GM03348 (cell line): ENCODE measurements around the gene BCAR3.
"Not testable (repeated sequence)": the region's sequence is repeated elsewhere in the genome, so short reads cannot be mapped to it uniquely, and the experiment has no call there.

Experiments
- DNase-seq: peaks from one replicate; pipeline ENCODE4 v3.0.0; 2012; ENCODE audit warnings: low spot score

Gene BCAR3

DNA sequence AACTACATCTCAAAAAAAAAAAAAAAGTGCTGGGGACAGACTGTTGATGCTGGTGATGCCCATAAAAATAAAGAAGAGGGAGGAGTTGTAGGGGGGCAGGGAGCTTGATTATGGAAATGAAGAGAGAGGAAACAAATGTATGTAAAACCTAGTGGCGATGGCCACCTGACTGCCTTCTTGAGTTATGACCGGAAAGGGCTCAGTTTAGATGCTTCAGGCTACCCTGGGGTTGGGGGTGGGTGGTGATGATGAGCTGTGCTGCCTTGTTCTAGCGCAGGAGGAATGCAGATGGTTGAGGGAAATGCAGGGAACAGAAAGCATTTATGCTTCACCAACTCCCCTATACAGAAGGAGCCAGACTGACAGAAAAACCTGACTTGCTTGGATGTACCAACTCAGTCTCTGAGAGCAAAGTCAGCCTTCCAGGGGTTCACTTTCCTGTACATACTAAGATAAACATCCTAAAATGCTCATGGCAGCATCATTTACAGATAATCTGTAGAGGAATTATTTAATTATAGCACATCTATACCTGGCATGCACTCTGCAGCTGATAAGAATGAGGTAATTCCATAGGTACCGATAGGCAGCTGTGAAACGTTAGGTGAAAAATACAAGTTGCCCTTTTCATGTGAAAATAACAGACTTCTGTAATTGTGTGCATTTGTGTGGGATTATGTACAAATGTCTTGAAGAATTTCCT is 8.0 kb upstream of the BCAR3 start:
- no peak for DNase-seq

DNA sequence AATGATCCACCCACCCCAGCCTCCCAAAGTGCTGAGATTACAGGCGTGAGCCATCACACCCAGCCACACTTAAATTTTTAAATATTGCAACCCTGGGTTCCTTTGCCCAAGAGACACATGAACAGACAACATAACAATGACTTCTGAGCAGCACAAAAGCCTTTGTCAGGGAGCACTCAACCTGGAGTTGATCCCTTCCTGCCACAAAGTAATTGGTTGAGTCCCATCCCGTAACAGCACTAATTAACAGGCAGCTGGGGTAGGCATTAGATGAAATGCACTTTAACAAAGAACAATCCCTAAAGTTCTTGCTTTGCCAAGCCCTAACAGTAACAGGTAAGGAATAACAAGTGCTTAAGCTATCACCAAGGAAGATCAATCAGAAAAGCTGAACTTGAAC is 5.9 kb upstream of the BCAR3 start:
- DNase-seq = no peak

DNA sequence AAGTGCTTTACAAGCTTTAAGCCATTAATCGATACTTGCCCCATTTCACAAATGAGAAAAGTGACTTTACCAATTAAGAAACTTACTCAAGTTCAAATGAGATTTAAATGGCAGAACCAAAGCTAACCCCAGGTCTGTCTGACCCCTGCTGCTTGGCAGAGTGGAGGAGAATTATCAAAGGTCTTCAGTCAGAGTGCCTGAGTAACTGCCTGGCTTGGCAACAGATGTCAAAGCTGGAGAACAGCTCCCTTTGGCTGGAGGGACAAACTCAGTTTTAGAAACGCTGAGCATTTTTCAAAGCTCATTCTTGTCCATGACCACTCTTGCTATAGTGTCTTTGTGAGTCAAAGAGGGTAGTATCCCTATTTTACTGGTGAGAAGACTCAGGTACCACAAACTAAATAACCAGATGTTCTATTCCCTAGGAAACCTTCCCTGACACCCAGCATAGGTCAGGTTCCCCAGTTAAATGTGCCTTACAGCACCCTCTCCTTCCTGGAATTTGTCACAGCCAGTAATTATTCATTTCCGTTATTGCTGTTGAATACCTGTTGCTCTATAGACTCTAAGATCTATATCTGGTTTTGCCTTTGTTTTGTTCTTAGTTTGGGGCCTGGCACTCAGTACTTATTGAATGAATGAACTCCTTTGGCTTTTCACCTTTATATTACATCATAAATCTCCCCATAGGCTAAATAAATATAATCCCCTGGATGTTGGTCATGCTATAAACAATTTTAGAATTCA is 5.0 kb upstream of the BCAR3 start:
- no peak for DNase-seq

DNA sequence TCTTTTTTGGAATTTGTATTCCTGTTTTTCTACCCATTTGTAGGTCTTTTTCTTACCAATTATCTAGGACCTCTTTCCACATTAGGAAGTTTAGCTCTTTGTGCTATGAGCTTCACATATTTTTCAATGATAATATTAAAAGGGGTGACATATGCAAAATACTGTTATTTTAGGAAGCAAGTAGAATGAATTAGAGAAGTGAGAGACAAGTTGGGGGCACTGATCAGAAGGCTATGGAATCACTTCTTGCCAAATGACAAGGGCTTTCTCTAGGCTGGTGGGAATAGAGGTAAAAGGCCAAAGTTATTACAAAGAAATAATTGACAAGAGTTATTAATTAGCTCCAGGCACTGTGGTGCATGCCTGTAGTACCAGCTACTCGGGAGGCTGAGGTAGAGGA is 4.3 kb upstream of the BCAR3 start:
- DNase-seq = no peak

GRCh38 chr1:93683234-93683633 is 1.6 kb upstream of the BCAR3 start:
- DNase-seq = no peak

DNA sequence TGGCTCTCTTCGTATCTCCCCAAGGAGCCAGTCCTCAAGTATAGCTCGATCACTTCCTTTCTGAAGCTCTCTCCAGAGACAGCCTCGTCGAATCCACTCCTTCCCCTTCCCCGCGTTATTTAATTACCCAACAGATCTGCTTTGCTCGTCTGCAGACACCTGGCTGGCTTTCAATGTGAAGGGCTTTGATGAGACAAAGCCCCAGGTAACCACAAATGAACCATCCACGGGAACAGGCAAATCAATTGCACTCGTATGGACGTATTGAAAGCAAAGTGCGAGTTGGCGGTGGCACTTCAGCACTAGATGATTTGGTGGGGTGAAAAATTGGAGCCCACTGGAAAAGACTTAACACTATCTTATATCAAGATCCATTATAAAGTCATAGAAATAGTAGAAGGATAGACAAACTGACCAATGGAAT is 364 bp upstream of the BCAR3 start:
- DNase-seq = no peak

DNA sequence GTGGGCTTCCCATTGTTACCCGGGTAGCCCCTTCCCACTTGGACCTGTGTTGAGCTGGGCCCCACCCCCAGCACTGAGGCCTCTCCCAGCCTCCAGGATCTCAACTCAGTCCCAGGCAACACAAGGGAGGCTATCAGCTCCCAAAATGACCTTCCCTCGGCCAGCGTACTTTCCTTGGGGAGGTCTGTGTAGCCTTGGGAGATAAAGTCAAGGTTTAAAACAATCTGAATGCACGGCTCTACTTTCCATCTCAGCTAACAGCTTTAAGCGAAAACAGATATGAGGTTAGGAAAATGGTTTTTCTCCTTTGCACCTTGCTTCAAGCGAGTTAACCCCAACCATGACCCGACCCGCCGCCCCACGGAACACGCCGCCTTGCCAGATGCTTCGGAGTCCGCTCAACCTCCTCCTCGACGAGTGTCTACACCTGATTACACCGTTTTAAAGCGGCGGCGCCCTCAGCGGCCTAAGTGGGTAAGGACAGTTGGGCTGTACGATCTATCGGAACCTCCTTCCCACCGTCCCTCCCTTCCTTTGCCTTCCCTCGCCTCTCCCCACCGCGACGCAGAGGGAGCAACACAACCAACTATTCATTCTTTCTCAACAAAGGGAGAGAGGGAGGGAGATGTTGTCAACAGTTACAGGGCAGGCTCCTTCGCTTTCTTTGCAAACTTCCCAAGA is 1.1 kb downstream of the BCAR3 start:
- peak; percentile 93 for DNase-seq

DNA sequence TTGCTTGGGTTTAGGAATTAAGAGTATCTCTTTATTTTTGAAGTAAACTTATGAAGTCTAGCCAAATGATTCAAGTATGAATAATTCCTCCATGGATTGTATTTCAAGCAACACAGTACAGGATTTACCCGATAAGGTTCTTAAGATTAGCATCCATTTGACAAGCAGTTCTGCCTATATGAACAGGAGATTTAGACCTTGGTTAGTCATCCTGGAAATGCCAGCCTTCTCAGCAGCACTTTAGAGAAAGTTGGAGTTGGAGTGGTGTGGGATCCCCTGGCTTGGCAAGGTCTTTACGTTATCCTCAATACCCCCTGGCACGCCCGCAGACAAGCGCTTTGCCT is 1.6 kb downstream of the BCAR3 start:
- DNase-seq = no peak

GRCh38 chr1:93679546-93679945 is 2.1 kb downstream of the BCAR3 start:
- DNase-seq = no peak

GRCh38 chr1:93678946-93679480 is 2.6 kb downstream of the BCAR3 start:
- no peak for DNase-seq

DNA sequence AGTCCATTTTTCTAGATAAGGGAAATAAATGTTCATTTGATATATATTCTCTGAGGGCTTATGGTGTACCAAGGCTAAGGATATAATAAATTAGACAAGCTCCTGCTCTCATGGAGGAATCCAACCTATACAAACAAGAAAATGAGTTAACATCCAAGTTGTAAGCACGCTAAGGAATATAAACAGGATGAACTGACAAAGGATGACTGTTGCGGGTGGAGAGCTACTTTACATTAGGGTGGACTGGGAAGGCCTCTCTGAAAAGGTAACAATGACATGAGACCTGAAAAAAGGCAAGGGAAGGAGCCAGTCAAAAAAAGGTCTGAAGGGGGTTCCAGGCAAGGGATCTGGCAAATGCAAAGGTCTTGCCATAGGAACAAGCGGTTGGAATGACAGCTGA is 3.1 kb downstream of the BCAR3 start:
- no peak for DNase-seq

DNA sequence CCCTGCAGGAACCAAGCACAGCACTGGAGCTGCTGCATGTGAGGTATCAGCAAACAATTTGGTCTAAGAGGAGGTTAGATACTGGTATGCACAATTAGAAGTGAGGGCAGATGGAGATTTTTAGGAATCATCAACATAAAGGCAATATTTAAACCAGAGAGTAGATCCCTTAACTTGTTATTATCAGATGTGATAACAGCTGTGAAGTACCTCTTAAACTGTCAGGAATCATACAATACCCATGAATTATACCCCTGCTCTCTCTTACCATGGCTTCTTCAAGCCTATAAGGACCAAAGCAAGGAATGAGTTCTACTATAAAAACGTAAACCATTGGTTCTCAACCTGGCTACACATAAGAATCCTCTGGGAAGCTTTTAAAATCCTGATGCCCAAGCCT is 3.9 kb downstream of the BCAR3 start:
- no peak for DNase-seq

GRCh38 chr1:93676427-93676826 is 5.2 kb downstream of the BCAR3 start:
- no peak for DNase-seq

GRCh38 chr1:93675931-93676330 is 5.7 kb downstream of the BCAR3 start:
- DNase-seq = no peak

- no peak for DNase-seq
Observed at GRCh38 chr1:93675271-93675670, 6.4 kb downstream of the BCAR3 start.

GRCh38 chr1:93674071-93674470 is 7.6 kb downstream of the BCAR3 start:
- DNase-seq = not testable (repeated sequence)

DNA sequence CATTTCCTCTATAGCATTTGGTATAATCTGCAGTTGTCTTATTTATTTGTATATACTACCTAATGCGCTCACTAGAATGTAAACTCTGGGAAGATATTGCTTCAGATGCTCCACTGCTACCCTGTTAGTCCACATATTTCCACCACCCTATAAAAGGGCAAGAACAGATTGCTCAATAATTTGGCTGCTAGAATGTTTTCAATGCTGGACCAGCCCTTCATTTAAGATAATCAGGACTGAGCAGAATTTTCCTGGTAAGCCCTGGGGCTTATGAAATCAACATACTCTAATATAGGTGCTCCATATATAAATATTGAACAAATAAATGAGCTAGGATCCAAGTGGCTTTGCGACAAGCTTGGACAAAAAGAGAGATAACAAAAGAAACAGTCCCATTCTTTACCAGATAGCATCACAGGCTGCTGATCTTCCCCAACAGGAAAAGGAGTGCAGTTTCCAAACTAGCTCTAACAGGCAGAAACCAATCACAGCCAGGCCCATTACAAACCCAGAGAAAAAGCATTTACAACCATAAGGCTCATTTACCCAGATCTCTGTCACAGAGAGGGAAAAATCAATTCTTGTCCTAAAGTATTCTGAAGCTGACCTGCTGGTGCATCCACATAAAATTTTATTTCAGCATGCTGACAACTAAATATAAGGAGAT is 8.3 kb downstream of the BCAR3 start:
- DNase-seq = peak; percentile 56

GRCh38 chr1:93672477-93673162 is 9.0 kb downstream of the BCAR3 start:
- DNase-seq = no peak

- DNase-seq = no peak
Observed at GRCh38 chr1:93672069-93672468, 9.6 kb downstream of the BCAR3 start.

DNA sequence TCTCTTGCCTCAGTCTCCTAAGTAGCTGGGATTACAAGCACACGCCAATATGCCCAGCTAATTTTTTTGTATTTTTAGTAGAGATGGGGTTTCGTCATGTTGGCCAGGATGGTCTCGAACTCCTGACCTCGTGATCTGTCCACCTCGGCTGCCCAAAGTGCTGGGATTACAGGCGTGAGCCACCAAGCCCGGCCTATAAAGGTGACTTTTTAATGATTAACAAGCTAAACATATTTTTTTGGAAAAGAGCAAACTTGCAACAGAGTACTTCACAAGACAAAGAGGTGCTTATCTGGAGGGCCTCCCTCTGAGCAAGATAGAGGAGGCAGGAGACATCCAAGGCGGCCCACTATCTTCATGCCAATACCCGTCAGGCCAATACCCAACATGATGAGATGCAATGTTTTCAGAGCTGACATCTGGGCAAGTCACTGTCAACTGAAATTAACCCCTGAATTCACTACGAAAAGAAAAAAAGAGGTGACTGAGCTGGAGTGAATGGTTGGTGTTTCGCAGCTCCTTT is 10.5 kb downstream of the BCAR3 start:
- no peak for DNase-seq

- peak; percentile 46 for DNase-seq
Observed at GRCh38 chr1:93670141-93670540, 11.5 kb downstream of the BCAR3 start.

DNA sequence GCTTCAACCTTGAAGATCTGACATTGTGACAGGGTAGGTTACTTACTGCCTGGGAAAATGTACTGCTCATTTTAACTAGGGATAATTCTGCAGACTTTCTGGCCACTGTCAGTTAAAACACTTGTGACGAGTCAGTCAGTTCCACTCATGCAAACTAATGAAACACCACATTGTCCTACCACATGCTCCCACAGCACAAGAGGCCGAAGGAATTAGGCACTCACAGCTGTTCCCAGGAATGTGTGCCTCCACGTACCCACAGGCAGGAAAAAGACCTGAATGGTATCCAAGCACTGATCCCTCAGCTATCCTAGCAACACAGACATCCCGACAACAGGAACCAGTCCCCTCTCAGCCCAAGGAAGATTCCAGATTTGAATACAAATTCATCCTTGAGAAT is 12.3 kb downstream of the BCAR3 start:
- no peak for DNase-seq
